Hepatocyte (in vitro differentiated cells): ENCODE data around the gene YWHAQ. TPM values are rescaled to one million over a fixed set of nuclear protein-coding genes. Genes with fewer than 3 reads are reported as not detected.

Experiments
- DNase-seq: peaks from one replicate; pipeline ENCODE4 v3.0.0-alpha.2; 2016; ENCODE audit warnings: low spot score
- H2AFZ ChIP-seq: fragments of 200-600 bp; sonication (generic); 2 replicates; pipeline ENCODE4 v1.6.0; 2016; ENCODE audit warnings: antibody characterized with exemption, mild to moderate bottlenecking
- H3K27ac ChIP-seq: fragments of 200-600 bp; sonication (generic); 2 replicates; pipeline ENCODE4 v1.5.1; 2016; ENCODE audit warnings: mild to moderate bottlenecking
- H3K27me3 ChIP-seq: fragments of 200-600 bp; sonication (generic); 2 replicates; pipeline ENCODE4 v1.6.1; 2016
- H3K36me3 ChIP-seq: fragments of 200-600 bp; sonication (generic); replicated peaks from 2 replicates; pipeline ENCODE4 v1.5.1; 2016; ENCODE audit warnings: low read depth; ENCODE audit not compliant: insufficient read depth
- H3K4me1 ChIP-seq: fragments of 200-600 bp; sonication (generic); 2 replicates; pipeline ENCODE4 v1.5.1; 2016; ENCODE audit warnings: mild to moderate bottlenecking, moderate library complexity; ENCODE audit not compliant: insufficient read depth
- H3K4me2 ChIP-seq: fragments of 200-600 bp; sonication (generic); 2 replicates; pipeline ENCODE4 v1.6.0; 2016
- H3K4me3 ChIP-seq: fragments of 200-600 bp; sonication (generic); 2 replicates; pipeline ENCODE4 v1.5.1; 2016; ENCODE audit warnings: mild to moderate bottlenecking
- H3K79me2 ChIP-seq: fragments of 200-600 bp; sonication (generic); 2 replicates; pipeline ENCODE4 v1.6.0; 2017; ENCODE audit warnings: mild to moderate bottlenecking
- H3K9me2 ChIP-seq: fragments of 200-600 bp; sonication (generic); replicated peaks from 2 replicates; pipeline ENCODE4 v1.6.0; 2017; ENCODE audit warnings: mild to moderate bottlenecking; ENCODE audit not compliant: insufficient read depth
- H3K9me3 ChIP-seq: fragments of 200-600 bp; sonication (generic); 2 replicates; pipeline ENCODE4 v1.5.1; 2016; ENCODE audit warnings: low read depth, mild to moderate bottlenecking
- H4K20me1 ChIP-seq: fragments of 200-600 bp; sonication (generic); 2 replicates; pipeline ENCODE4 v1.6.0; 2016; ENCODE audit warnings: mild to moderate bottlenecking; ENCODE audit not compliant: insufficient read depth, poor library complexity, severe bottlenecking
- CTCF ChIP-seq: fragments of 200-600 bp; sonication (generic); IDR thresholded peaks from 2 replicates; pipeline ENCODE4 v1.5.1; 2016; ENCODE audit warnings: antibody characterized with exemption, mild to moderate bottlenecking; ENCODE audit not compliant: poor library complexity
- EZH2 ChIP-seq: fragments of 200-600 bp; sonication (generic); IDR thresholded peaks from 2 replicates; pipeline ENCODE4 v1.6.1; 2016; ENCODE audit warnings: antibody characterized with exemption, mild to moderate bottlenecking, borderline replicate concordance
- EZH2phosphoT487 ChIP-seq: fragments of 200-600 bp; sonication (generic); IDR thresholded peaks from one replicate; pipeline ENCODE4 v1.6.1; 2018; ENCODE audit warnings: antibody characterized with exemption, mild to moderate bottlenecking, low read depth, moderate library complexity; ENCODE audit not compliant: unreplicated experiment, severe bottlenecking
- WGBS: methylation state at CpG from one replicate; pipeline ENCODE4 v1.1.6; 2016; ENCODE audit warnings: low lambda C conversion rate; ENCODE audit errors: missing lambda C conversion rate; 5-methylcytosine and 5-hydroxymethylcytosine counted together
- polyA plus RNA-seq: library from polyadenylated mRNA; unstranded; fragments of >200 nt; fragmentation: Nextera tagmentation; extraction: Ambion mirVana; gene quantifications from 2 replicates; pipeline ENCODE4 v1.2.1, GENCODE V29; 2016
- total RNA-seq: library from RNA; depleted of rRNA; stranded (reverse); fragments of >200 nt; gene quantifications from 2 replicates; pipeline ENCODE4 v1.2.3, GENCODE V29; 2014

The YWHAQ gene
- total and polyA plus RNA-seq, 2 experiments from 2014 or later = 327 to 361 TPM

- no peaks in the 10 kb centered on the region for H3K9me3 ChIP-seq
- H3K9me2 ChIP-seq = no peaks in the 10 kb centered on the region
- no peaks in the 10 kb centered on the region for H4K20me1 ChIP-seq
- H3K4me1 ChIP-seq = peaks cover 3% of the 10 kb centered on the region
- 93% methylated on average over 3 of the region's 3 CpGs for WGBS
- H3K4me3 ChIP-seq = no peak overlapping the region
- H3K36me3 ChIP-seq = no peaks in the 10 kb centered on the region
- H3K4me2 ChIP-seq = no peak overlapping the region
- H2AFZ ChIP-seq = no peak overlapping the region
- no peak for DNase-seq
- no peak for TF ChIP-seq EZH2
- no peak for TF ChIP-seq EZH2phosphoT487
- no peak for TF ChIP-seq CTCF
- H3K27ac ChIP-seq = no peak overlapping the region
- H3K79me2 ChIP-seq = no peaks in the 10 kb centered on the region
- peaks cover 3% of the 10 kb centered on the region for H3K27me3 ChIP-seq
Observed at GRCh38 chr2:9664365-9664764, 33.6 kb upstream of the YWHAQ start.

- H2AFZ ChIP-seq = no peak overlapping the region
- no peaks in the 10 kb centered on the region for H3K36me3 ChIP-seq
- no peak overlapping the region for H3K4me3 ChIP-seq
- H3K27ac ChIP-seq = no peak overlapping the region
- no peaks in the 10 kb centered on the region for H4K20me1 ChIP-seq
- no peaks in the 10 kb centered on the region for H3K79me2 ChIP-seq
- H3K9me2 ChIP-seq = no peaks in the 10 kb centered on the region
- DNase-seq = no peak
- H3K9me3 ChIP-seq = no peaks in the 10 kb centered on the region
- TF ChIP-seq CTCF = no peak
- TF ChIP-seq EZH2 = no peak
- no peak for TF ChIP-seq EZH2phosphoT487
- peaks cover 3% of the 10 kb centered on the region for H3K27me3 ChIP-seq
- WGBS = 79% methylated on average over 7 of the region's 7 CpGs
- no peak overlapping the region for H3K4me2 ChIP-seq
- no peaks in the 10 kb centered on the region for H3K4me1 ChIP-seq
Observed at GRCh38 chr2:9663008-9663879, 32.4 kb upstream of the YWHAQ start.

DNA sequence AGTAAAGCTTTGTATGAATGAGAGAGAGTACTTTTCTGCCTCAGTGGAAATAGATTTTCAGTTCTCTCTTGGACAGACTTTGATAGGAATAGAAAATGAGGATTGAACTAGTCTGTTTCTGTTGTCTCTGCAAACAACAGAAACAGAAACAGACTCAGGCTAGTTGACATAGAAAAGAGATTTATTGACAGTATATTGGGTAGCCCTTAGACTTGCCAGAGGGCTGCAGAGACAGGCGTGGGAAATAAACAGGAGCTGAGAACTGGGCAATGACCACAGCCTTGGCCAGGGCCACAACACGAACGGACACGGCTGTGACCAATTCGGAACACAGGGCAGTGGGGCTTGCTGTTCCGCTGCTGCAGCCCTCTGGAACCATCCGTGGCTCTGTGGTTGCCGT lies 30.5 kb upstream of the YWHAQ start:
- Histone ChIP-seq H2AFZ (no peak overlapping the region), H3K4me3 (no peak overlapping the region), H3K4me1 (no peaks in the 10 kb centered on the region), H4K20me1 (no peaks in the 10 kb centered on the region), H3K79me2 (no peaks in the 10 kb centered on the region), H3K4me2 (no peak overlapping the region), H3K36me3 (no peaks in the 10 kb centered on the region), H3K9me3 (no peaks in the 10 kb centered on the region), H3K9me2 (no peaks in the 10 kb centered on the region), H3K27ac (no peak overlapping the region), H3K27me3 (peaks cover 3% of the 10 kb centered on the region)
- TF ChIP-seq EZH2 (no peak), EZH2phosphoT487 (no peak), CTCF (no peak)
- WGBS = 71% methylated on average over 8 of the region's 8 CpGs
- no peak for DNase-seq
